ENCODE data around the gene GNMT. TPM values are rescaled to one million over a fixed set of nuclear protein-coding genes. Genes with fewer than 3 reads are reported as not detected.

Gene GNMT
- 0.13 TPM in 1 of 2 replicates, not detected in the other for total RNA-seq

GRCh38 chr6:42960243-42961019 lies at the start of gene GNMT:
TSS of gene GNMT (plus strand) at chr6:42960754. CDS start at chr6:42960768, 14 bp downstream.

GRCh38 chr6:42915732-42916131 lies 44.8 kb upstream of the GNMT start, which contains the start of gene PTCRA:
TSS of gene PTCRA (plus strand) at chr6:42916053. CDS start at chr6:42916070, 17 bp downstream.

GRCh38 chr6:42928986-42929820 lies 31.4 kb upstream of the GNMT start, which contains the start of gene CNPY3:
TSS of gene CNPY3 (plus strand) at chr6:42929480. CDS start at chr6:42929571, 91 bp downstream.

GRCh38 chr6:42978839-42979522 lies 18.4 kb downstream of the GNMT start, which contains the start of gene PEX6:
TSS of gene PEX6 (minus strand) at chr6:42979181. CDS start at chr6:42979150, 31 bp downstream.

GRCh38 chr6:42984001-42984923 lies 23.7 kb downstream of the GNMT start, which contains the start of gene PPP2R5D:
TSS of gene PPP2R5D (plus strand) at chr6:42984570. CDS start at chr6:42984678, 108 bp downstream.

Other genes starting within 250 kb of the GNMT start
- 0.07 TPM in 1 of 2 replicates, not detected in the other for gene PRPH2, start 238.2 kb upstream of the GNMT start, total RNA-seq
- 28.3 and 31.3 TPM in 2 replicates for gene TBCC, start 214.7 kb upstream of the GNMT start, total RNA-seq
- 6.5 and 7.1 TPM in 2 replicates for gene BICRAL, start 178.7 kb upstream of the GNMT start, total RNA-seq
- 204 and 227 TPM in 2 replicates for gene RPL7L1, start 81.1 kb upstream of the GNMT start, total RNA-seq
- gene PTCRA, start 44.7 kb upstream of the GNMT start, total RNA-seq = not detected in 2 replicates
- gene CNPY3, start 31.3 kb upstream of the GNMT start, total RNA-seq = 25.4 and 28.1 TPM in 2 replicates
- 17.4 and 25.7 TPM in 2 replicates for gene PEX6, start 18.4 kb downstream of the GNMT start, total RNA-seq
- 60.4 and 63.3 TPM in 2 replicates for gene PPP2R5D, start 23.8 kb downstream of the GNMT start, total RNA-seq
- gene MEA1, start 53.2 kb downstream of the GNMT start, total RNA-seq = 43.7 and 50.7 TPM in 2 replicates
- 85.1 and 93.1 TPM in 2 replicates for gene KLHDC3, start 53.5 kb downstream of the GNMT start, total RNA-seq
- 104 and 118 TPM in 2 replicates for gene RRP36, start 60.9 kb downstream of the GNMT start, total RNA-seq
- gene CUL7, start 93.1 kb downstream of the GNMT start, total RNA-seq = 22.8 and 23.7 TPM in 2 replicates
- 24.6 and 25.9 TPM in 2 replicates for gene MRPL2, start 98.7 kb downstream of the GNMT start, total RNA-seq
- 11.2 and 11.8 TPM in 2 replicates for gene KLC4, start 98.9 kb downstream of the GNMT start, total RNA-seq
- 2.7 and 2.8 TPM in 2 replicates for gene PTK7, start 115.6 kb downstream of the GNMT start, total RNA-seq
- 22.5 and 28.9 TPM in 2 replicates for gene SRF, start 210.5 kb downstream of the GNMT start, total RNA-seq
- 23.3 and 26.6 TPM in 2 replicates for gene CUL9, start 221.4 kb downstream of the GNMT start, total RNA-seq